HUDEP-2 (cell line): ENCODE measurements around the gene DSPP.
"Not testable (repeated sequence)": the region's sequence is repeated elsewhere in the genome, so short reads cannot be mapped to it uniquely, and the experiment has no call there.

ENCODE experiments used
- DNase-seq, 76 experiments: peaks; one replicate each; lab custom pipeline; 2025; ENCODE audit not compliant: unreplicated experiment in 76 of 76; lab: John Stamatoyannopoulos, UW

Gene DSPP

GRCh38 chr4:87608229-87608628 is at the start of gene DSPP:
TSS of gene DSPP (plus strand) at chr4:87608529. CDS start at chr4:87610909, 2,380 bp downstream.
- no peak for DNase-seq

- DNase-seq = no peak
These were observed 49.1 kb upstream of the DSPP start for GRCh38 chr4:87559090-87559837.

GRCh38 chr4:87560802-87561201 is 47.5 kb upstream of the DSPP start:
- peak in 1 of 76 experiments; percentile 6 for DNase-seq

- DNase-seq = no peak
These were observed 42.6 kb upstream of the DSPP start for GRCh38 chr4:87565746-87566145.

GRCh38 chr4:87566276-87566675 is 42.1 kb upstream of the DSPP start:
- no peak for DNase-seq

- DNase-seq = no peak
These were observed 41.1 kb upstream of the DSPP start for GRCh38 chr4:87567191-87567590.

GRCh38 chr4:87570290-87570805 is 38.0 kb upstream of the DSPP start:
- DNase-seq = no peak

- DNase-seq = not testable (repeated sequence)
These were observed 34.0 kb upstream of the DSPP start for GRCh38 chr4:87574376-87574775.

- no peak for DNase-seq
These were observed 33.3 kb upstream of the DSPP start for GRCh38 chr4:87574996-87575395.

GRCh38 chr4:87575408-87575807 is 32.9 kb upstream of the DSPP start:
- DNase-seq = no peak

GRCh38 chr4:87575983-87576382 is 32.3 kb upstream of the DSPP start:
- DNase-seq = no peak

- no peak for DNase-seq
These were observed 28.9 kb upstream of the DSPP start for GRCh38 chr4:87579478-87579877.

- no peak for DNase-seq
These were observed 28.3 kb upstream of the DSPP start for GRCh38 chr4:87580057-87580456.

- no peak for DNase-seq
These were observed 24.0 kb upstream of the DSPP start for GRCh38 chr4:87584222-87584908.

- DNase-seq = no peak
These were observed 18.8 kb upstream of the DSPP start for GRCh38 chr4:87589531-87589930.

- no peak for DNase-seq
These were observed 16.2 kb upstream of the DSPP start for GRCh38 chr4:87592124-87592523.

GRCh38 chr4:87601361-87601760 is 7.0 kb upstream of the DSPP start:
- no peak for DNase-seq

- no peak for DNase-seq
These were observed 6.1 kb downstream of the DSPP start for GRCh38 chr4:87614292-87614890.

GRCh38 chr4:87616268-87616667 is 7.9 kb downstream of the DSPP start:
- no peak for DNase-seq

GRCh38 chr4:87620086-87620485 is 11.8 kb downstream of the DSPP start:
- no peak for DNase-seq

GRCh38 chr4:87620491-87620890 is 12.2 kb downstream of the DSPP start:
- DNase-seq = no peak

GRCh38 chr4:87622303-87622702 is 14.0 kb downstream of the DSPP start:
- no peak for DNase-seq
